ENCODE results near the gene CD86. TPM values are rescaled to one million over a fixed set of nuclear protein-coding genes. Genes with fewer than 3 reads are reported as not detected.

CD86 gene
- total RNA-seq, 4 donors from 2014 or later: 1.4 to 4.6 (median 2.2) TPM; not detected in 1

- in situ Hi-C loops (cut with MboI; ENCODE audit: low pct_ligation_motif_present in 1 of 4, low pct_unique_long_range_greater_than_20kb in 1 of 4, low sequenced_read_pairs in 3 of 4) (no loop called here), intact Hi-C loops (cut with DNase I; ENCODE audit: low total_unique reads) (no loop called here)
- H3K27ac ChIP-seq: no peak overlapping the region
- peaks cover 0 to 7% (median 2%) of the 10 kb centered on the region in 4 donors for H3K4me1 ChIP-seq
- WGBS, 2 donors (ENCODE audit: low coverage in 1 of 2): 40 to 60% methylated on average over 1 to 4 of the region's 4 CpGs
- TF ChIP-seq POLR2AphosphoS5 (IDR thresholded peaks at IDR 0.05): no peak
- TF ChIP-seq EP300 (IDR thresholded peaks at IDR 0.05; ENCODE audit: low read depth): no peak
- TF ChIP-seq CTCF (IDR thresholded peaks at IDR 0.05): no peak
- TF ChIP-seq POLR2A (IDR thresholded peaks at IDR 0.05): no peak
- no peaks in the 10 kb centered on the region for H3K9me3 ChIP-seq
- H3K4me3 ChIP-seq: no peak overlapping the region
- no peaks in the 10 kb centered on the region for H3K36me3 ChIP-seq
- no peaks in the 10 kb centered on the region for H3K27me3 ChIP-seq
- DNase-seq: no peak
These were observed 21.5 kb downstream of the CD86 start for GRCh38 chr3:122076491-122077292.

GRCh38 chr3:122077293-122078234, 22.4 kb downstream of the CD86 start:
- Histone ChIP-seq H3K4me1 (peaks cover 0 to 7% (median 2%) of the 10 kb centered on the region in 4 donors), H3K9me3 (no peaks in the 10 kb centered on the region), H3K4me3 (no peak overlapping the region), H3K27me3 (no peaks in the 10 kb centered on the region), H3K27ac (peak overlapping the region in 1 of 4 donors; percentile 41), H3K36me3 (no peaks in the 10 kb centered on the region)
- in situ Hi-C loops (cut with MboI; ENCODE audit: low pct_ligation_motif_present in 1 of 4, low pct_unique_long_range_greater_than_20kb in 1 of 4, low sequenced_read_pairs in 3 of 4) (no loop called here), intact Hi-C loops (cut with DNase I; ENCODE audit: low total_unique reads) (no loop called here)
- DNase-seq: no peak
- WGBS, 2 donors (ENCODE audit: low coverage in 1 of 2): 57 to 65% methylated on average over 7 to 9 of the region's 9 CpGs
- TF ChIP-seq POLR2A (IDR thresholded peaks at IDR 0.05) (no peak), POLR2AphosphoS5 (IDR thresholded peaks at IDR 0.05) (no peak), EP300 (IDR thresholded peaks at IDR 0.05; ENCODE audit: low read depth) (no peak), CTCF (IDR thresholded peaks at IDR 0.05) (no peak)

- Histone ChIP-seq H3K9me3 (no peaks in the 10 kb centered on the region), H3K36me3 (no peaks in the 10 kb centered on the region), H3K27me3 (no peaks in the 10 kb centered on the region), H3K4me1 (peaks cover 0 to 7% (median 2%) of the 10 kb centered on the region in 4 donors), H3K4me3 (no peak overlapping the region), H3K27ac (no peak overlapping the region)
- in situ Hi-C loops (cut with MboI; ENCODE audit: low pct_ligation_motif_present in 1 of 4, low pct_unique_long_range_greater_than_20kb in 1 of 4, low sequenced_read_pairs in 3 of 4) (no loop called here), intact Hi-C loops (cut with DNase I; ENCODE audit: low total_unique reads) (no loop called here)
- TF ChIP-seq EP300 (IDR thresholded peaks at IDR 0.05; ENCODE audit: low read depth): no peak
- DNase-seq: no peak
- 50 to 74% methylated on average over 6 to 8 of the region's 8 CpGs for WGBS, 2 donors (ENCODE audit: low coverage in 1 of 2)
These were observed 23.2 kb downstream of the CD86 start for GRCh38 chr3:122078235-122078935.

GRCh38 chr3:122079524-122080206, 24.5 kb downstream of the CD86 start:
- H3K4me1 ChIP-seq: peaks cover 0 to 7% (median 2%) of the 10 kb centered on the region in 4 donors
- no peak overlapping the region for H3K4me3 ChIP-seq
- H3K27me3 ChIP-seq: no peaks in the 10 kb centered on the region
- in situ Hi-C loops (cut with MboI; ENCODE audit: low pct_ligation_motif_present in 1 of 4, low pct_unique_long_range_greater_than_20kb in 1 of 4, low sequenced_read_pairs in 3 of 4): no loop called here
- no peaks in the 10 kb centered on the region for H3K36me3 ChIP-seq
- 81 to 89% methylated on average over 8 of the region's 8 CpGs for WGBS, 2 donors (ENCODE audit: low coverage in 1 of 2)
- intact Hi-C loops (cut with DNase I; ENCODE audit: low total_unique reads): no loop called here
- no peak overlapping the region for H3K27ac ChIP-seq
- no peaks in the 10 kb centered on the region for H3K9me3 ChIP-seq
- DNase-seq: no peak
- TF ChIP-seq CTCF (IDR thresholded peaks at IDR 0.05) (no peak), POLR2AphosphoS5 (IDR thresholded peaks at IDR 0.05) (no peak), EP300 (IDR thresholded peaks at IDR 0.05; ENCODE audit: low read depth) (no peak), POLR2A (IDR thresholded peaks at IDR 0.05) (no peak)
